Measurements from ENCODE around the gene TNFRSF4.
"Not testable (repeated sequence)": the region's sequence is repeated elsewhere in the genome, so short reads cannot be mapped to it uniquely, and the experiment has no call there.

The TNFRSF4 gene

DNA sequence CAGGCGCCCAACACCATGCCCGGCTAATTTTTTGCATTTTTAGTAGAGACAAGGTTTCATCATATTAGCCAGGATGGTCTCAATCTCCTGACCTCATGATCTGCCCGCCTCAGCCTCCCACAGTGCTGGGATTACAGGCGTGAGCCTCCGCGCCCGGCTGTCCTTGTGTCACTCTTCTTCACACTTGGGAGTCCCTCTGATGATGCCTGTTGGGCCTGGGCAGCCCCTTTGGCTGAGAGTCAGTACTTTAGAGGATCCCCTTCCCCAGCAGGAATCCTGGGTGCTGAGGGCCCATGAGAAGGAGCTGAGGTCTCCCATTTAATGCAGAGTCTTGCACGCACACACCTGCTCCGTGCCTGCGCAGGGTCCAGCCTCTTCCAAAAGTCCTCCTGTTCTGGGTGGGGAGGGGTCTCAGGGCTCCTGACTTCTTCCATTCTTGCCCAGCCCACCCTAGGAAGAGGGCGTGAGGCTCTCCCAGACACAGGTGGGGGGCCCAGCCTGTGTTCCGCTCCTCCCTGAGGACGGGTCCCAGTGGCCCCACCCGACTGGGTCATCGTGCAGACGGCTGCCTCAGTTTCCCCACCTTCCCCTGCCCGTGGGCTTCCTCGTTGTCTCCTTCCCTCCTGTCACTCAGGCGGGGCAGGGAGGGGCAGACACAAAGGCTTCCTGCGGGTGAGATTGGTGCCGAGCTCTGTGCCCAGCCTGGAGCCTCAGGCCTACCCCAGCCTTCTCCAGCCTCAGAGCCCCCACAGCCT, 36.3 kb downstream of the TNFRSF4 start:
- TF ChIP-seq CTCF (IDR thresholded peaks at IDR 0.05): no peak
- H2AFZ ChIP-seq: no peak overlapping the region
- H3K4me2 ChIP-seq (ENCODE audit: low read length): no peak overlapping the region
- no peaks in the 10 kb centered on the region for H3K36me3 ChIP-seq (ENCODE audit: control insufficient read depth, insufficient read depth, low read length)
- no peaks in the 10 kb centered on the region for H3K27me3 ChIP-seq (ENCODE audit: control insufficient read depth, insufficient read depth, low read length)
- H3K4me3 ChIP-seq (ENCODE audit: low read depth, low read length): no peak overlapping the region
- H3K4me1 ChIP-seq: no peaks in the 10 kb centered on the region
- H3K27ac ChIP-seq: no peak overlapping the region
- H3K9me3 ChIP-seq (ENCODE audit: control insufficient read depth, low read length): no peaks in the 10 kb centered on the region
- no peaks in the 10 kb centered on the region for H3K79me2 ChIP-seq
- H3K9ac ChIP-seq: no peak overlapping the region

DNA sequence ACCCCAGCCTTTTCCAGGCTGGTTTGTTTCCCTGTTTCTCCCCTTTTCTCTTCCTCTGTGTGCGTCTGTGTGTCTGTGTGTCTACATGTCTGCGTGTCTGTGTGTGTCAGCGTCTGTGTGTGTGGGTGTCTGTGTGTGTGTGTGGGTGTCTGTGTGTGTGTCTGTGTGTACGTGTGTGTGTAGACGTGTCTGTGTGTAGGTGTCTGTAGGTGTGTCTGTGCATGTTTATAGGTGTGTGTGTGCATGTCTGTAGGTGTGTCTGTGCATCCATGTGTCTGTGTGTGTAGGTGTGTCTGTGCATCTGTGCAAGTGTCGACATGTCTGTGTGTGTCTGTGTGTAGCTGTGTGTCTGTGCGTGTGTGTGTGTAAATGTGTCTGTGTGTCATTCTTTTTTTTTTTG, 37.0 kb downstream of the TNFRSF4 start:
- H3K27me3 ChIP-seq (ENCODE audit: control insufficient read depth, insufficient read depth, low read length): no peaks in the 10 kb centered on the region
- no peaks in the 10 kb centered on the region for H3K4me1 ChIP-seq
- no peak overlapping the region for H2AFZ ChIP-seq
- no peak overlapping the region for H3K9ac ChIP-seq
- H3K36me3 ChIP-seq (ENCODE audit: control insufficient read depth, insufficient read depth, low read length): no peaks in the 10 kb centered on the region
- no peak overlapping the region for H3K4me2 ChIP-seq (ENCODE audit: low read length)
- no peak overlapping the region for H3K4me3 ChIP-seq (ENCODE audit: low read depth, low read length)
- H3K27ac ChIP-seq: no peak overlapping the region
- no peaks in the 10 kb centered on the region for H3K9me3 ChIP-seq (ENCODE audit: control insufficient read depth, low read length)
- no peaks in the 10 kb centered on the region for H3K79me2 ChIP-seq
- no peak for TF ChIP-seq CTCF (IDR thresholded peaks at IDR 0.05)

DNA sequence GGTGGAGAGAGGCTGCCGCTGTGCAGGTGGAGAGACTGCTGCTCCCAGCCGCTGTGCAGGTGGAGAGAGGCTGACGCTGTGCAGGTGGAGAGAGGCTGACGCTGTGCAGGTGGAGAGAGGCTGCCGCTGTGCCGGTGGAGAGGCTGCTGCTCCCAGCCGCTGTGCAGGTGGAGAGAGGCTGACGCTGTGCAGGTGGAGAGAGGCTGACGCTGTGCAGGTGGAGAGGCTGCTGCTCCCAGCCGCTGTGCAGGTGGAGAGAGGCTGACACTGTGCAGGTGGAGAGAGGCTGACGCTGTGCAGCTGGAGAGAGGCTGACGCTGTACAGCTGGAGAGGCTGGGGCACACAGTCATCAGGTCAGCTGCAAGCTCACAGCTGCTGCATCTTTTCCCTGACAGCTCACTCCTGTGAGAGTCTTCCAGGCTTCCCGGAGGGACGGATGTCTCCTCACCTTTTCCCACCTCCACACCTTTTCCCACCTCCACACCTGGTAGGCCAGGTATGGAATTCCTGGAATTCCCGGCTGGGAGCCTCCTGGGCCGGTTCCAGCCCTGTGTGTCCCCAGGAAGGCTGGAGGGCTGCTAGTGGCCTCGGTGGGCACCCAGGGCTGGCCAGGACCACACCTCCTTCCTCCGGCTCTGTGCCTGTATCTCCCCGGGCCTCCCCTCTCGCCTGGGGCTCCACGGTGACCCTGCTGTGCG, 37.7 kb downstream of the TNFRSF4 start:
- not testable (repeated sequence) for H3K4me3 ChIP-seq (ENCODE audit: low read depth, low read length); H3K79me2 ChIP-seq; H2AFZ ChIP-seq; H3K9ac ChIP-seq; H3K9me3 ChIP-seq (ENCODE audit: control insufficient read depth, low read length); H3K36me3 ChIP-seq (ENCODE audit: control insufficient read depth, insufficient read depth, low read length); H3K4me1 ChIP-seq; H3K27ac ChIP-seq; H3K27me3 ChIP-seq (ENCODE audit: control insufficient read depth, insufficient read depth, low read length); H3K4me2 ChIP-seq (ENCODE audit: low read length)

- Histone ChIP-seq H3K36me3 (ENCODE audit: control insufficient read depth, insufficient read depth, low read length) (no peaks in the 10 kb centered on the region), H3K4me3 (ENCODE audit: low read depth, low read length) (no peak overlapping the region), H3K27me3 (ENCODE audit: control insufficient read depth, insufficient read depth, low read length) (no peaks in the 10 kb centered on the region), H2AFZ (no peak overlapping the region), H3K9ac (no peak overlapping the region), H3K79me2 (no peaks in the 10 kb centered on the region), H3K4me2 (ENCODE audit: low read length) (no peak overlapping the region), H3K27ac (no peak overlapping the region), H3K4me1 (no peaks in the 10 kb centered on the region), H3K9me3 (ENCODE audit: control insufficient read depth, low read length) (no peaks in the 10 kb centered on the region)
- no peak for TF ChIP-seq CTCF (IDR thresholded peaks at IDR 0.05)
Observed at GRCh38 chr1:1175221-1176062, 38.5 kb downstream of the TNFRSF4 start.

DNA sequence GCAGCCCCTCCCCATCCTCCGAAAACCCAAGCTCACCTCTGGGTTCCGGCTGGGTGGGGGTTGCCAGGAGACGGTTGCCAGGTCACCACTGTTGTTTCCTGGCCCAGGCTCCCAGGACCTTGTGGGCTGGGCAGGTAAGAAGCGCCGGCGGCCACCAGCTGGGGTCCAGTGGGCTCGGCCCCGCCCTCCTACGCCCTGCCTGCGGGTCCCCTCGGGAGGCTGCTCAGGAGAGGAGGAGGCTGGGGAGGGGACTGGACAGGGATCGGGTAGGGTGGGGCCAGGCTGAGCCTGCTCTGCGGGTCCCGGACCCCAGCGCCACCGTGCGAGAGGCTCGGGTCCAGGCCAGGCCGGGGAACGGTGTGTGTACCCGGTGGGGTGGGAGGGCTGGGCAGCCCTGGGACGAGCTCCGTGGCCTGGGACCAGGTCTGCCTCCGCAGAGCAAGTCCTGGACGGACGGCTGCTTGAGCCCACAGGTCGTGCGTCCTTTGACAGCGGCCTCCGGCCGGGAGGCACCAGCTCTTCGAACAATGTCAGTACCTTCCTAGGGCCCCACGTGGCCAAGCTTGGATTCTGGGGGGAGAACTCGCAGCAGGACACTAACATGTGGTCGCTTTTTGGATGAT, 40.0 kb downstream of the TNFRSF4 start, which contains the start of gene TTLL10:
Gene TTLL10 (plus strand): TSS at position 88 of the 623 bp plus-strand sequence. CDS start 5,336 bp downstream, outside the sequence.
- H3K79me2 ChIP-seq: no peaks in the 10 kb centered on the region
- no peaks in the 10 kb centered on the region for H3K27me3 ChIP-seq (ENCODE audit: control insufficient read depth, insufficient read depth, low read length)
- no peak within 1 kb of the TSS for H3K9ac ChIP-seq
- no peak within 1 kb of the TSS for H3K4me3 ChIP-seq (ENCODE audit: low read depth, low read length)
- no peak within 1 kb of the TSS for H3K4me2 ChIP-seq (ENCODE audit: low read length)
- H2AFZ ChIP-seq: no peak within 1 kb of the TSS
- H3K27ac ChIP-seq: no peak within 1 kb of the TSS
- no peaks in the 10 kb centered on the region for H3K4me1 ChIP-seq
- H3K9me3 ChIP-seq (ENCODE audit: control insufficient read depth, low read length): no peaks in the 10 kb centered on the region
- no peak for TF ChIP-seq CTCF (IDR thresholded peaks at IDR 0.05)
- no peaks in the 10 kb centered on the region for H3K36me3 ChIP-seq (ENCODE audit: control insufficient read depth, insufficient read depth, low read length)
